NCI-H774 (cell line): Measurements from ENCODE around the gene SEPTIN1.

ENCODE experiments used
- DNase-seq: peaks from one replicate; lab custom pipeline; 2025; lab: John Stamatoyannopoulos, UW

SEPTIN1 gene

DNA sequence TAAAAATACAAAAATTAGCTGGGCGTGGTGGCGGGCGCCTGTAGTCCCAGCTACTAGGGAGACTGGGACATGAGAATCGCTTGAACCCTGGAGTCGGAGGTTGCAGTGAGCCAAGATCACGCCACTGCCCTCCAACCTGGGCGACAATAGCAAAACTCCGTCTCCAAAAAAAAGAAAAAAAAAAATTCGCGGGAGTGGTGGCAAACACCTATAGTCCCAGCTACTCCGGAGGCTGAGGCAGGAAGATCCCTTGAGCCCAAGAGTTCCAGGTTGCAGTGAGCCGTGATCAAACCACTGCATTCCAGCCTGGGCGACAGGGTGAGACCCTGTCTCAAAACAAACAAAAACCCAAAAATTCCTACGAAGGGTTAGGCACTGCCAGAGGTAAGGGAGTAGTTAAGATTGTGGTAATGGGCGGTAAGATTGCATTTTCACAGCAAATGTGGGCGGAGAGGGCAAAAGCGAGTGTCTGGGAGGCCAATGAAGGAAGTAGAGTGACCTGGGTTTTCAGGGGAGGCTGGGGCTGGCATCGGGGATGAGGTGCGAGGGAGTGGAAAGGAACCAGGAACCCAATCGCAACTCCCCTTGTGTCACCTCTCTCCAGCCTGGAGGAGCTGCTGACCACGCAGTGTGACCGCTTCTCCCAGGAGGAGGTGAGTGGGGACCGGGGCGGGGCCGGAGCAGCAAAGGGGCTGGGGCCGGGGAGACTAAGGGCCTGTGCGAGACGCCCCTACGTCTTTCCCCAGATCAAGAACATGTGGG lies 5.1 kb downstream of the SEPTIN1 start:
- DNase-seq: no peak

DNA sequence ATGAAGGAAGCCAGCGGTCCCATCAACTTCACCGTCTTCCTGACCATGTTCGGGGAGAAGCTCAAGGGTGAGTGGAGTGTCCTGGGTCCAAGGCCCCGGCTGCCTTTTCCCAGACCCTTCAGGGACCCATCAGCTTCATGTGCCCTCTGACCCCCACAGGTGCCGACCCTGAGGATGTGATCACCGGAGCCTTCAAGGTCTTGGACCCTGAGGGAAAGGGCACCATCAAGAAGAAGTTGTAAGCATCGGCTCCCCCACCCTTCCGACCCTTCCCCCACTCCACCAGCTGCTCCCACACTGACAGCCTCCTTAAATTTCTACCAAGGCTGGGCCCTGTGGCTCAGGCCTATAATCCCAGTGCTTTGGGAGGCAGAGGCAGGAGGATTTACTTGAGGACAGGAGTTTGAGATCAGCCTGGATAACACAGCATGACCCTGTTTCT lies 5.9 kb downstream of the SEPTIN1 start:
- DNase-seq: no peak

DNA sequence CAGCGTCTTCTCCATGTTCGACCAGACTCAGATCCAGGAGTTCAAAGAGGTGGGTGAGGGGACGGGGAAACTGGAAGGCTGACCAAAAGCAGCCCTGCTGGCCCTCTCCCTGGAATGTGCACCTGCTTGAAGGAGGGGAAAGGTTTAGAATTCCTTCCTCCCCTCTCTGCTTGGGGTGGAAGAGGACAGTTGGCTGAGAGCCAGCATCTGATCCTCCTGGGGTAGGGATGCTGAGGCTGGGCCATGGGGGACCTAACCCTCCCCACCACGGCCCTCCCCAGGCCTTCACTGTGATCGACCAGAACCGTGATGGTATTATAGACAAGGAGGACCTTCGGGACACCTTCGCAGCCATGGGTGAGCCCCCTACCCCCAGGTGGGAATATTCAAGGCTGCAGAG lies 6.5 kb downstream of the SEPTIN1 start:
- DNase-seq: no peak

DNA sequence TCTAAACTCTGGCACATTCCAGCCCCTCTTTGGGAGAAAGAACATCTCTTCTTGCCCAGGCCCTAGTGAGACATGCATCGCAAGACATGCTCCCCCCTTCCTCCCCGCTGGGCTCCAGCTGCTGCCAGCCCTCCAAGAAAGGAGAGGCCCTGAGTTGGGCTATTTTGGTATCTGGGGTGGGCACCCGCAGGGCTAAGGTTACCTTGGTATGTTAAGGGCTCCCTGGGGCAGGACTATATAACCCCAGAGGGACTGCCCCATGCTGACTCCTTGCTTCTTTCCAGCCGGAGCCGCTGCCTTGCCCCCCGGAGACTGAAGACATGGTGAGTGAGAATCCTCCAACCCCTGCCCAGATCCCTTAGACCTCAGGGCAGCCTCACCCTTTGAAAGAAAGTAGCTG lies 7.8 kb downstream of the SEPTIN1 start, which contains the start of gene MYL11:
MYL11 (plus strand) TSS at position 265 of the 400 bp plus-strand sequence; CDS start at position 321, 56 bp downstream.
- no peak for DNase-seq

DNA sequence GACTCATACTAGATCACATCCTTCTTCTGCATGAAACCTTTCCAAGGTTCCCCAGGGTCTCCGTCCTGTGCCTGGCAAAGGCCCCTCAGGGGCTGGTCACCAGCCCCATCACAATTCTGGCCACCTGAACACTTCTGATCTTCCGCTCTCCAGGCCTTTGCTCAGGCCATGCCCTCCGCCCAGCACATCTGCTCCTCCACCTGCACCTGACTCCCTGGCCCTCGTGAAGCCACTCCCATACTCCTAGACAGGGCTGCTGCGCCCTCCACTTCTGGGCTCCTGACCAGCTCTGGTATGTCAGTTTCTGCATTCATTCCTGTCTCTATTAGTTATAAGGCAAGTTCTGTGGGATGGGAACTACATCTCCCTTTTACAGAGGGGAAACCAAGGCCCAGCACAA lies 9.6 kb downstream of the SEPTIN1 start:
- no peak for DNase-seq

DNA sequence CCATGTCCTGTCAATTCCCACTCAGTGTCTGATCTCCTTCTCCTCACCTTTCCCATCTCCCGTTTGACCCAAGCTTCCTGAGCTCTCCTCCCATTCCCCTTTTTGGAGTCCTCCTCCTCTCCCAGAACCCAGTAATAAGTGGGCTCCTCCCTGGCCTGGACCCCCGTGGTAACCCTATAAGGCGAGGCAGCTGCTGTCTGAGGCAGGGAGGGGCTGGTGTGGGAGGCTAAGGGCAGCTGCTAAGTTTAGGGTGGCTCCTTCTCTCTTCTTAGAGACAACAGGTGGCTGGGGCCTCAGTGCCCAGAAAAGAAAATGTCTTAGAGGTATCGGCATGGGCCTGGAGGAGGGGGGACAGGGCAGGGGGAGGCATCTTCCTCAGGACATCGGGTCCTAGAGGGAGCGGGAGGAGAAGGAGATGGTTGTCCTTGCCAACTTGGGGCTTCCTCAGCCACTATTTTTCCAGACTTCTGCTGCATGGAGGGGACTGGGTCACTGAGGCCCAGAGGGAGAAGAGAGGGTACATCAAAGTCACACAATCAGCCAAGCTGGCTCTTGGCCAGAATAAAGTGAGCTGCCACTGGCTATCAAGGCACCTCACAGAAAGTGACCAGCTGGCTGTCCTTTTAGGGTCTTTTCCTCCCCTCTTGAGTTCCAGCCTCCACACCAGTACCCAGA lies 10.2 kb downstream of the SEPTIN1 start:
- DNase-seq: no peak

DNA sequence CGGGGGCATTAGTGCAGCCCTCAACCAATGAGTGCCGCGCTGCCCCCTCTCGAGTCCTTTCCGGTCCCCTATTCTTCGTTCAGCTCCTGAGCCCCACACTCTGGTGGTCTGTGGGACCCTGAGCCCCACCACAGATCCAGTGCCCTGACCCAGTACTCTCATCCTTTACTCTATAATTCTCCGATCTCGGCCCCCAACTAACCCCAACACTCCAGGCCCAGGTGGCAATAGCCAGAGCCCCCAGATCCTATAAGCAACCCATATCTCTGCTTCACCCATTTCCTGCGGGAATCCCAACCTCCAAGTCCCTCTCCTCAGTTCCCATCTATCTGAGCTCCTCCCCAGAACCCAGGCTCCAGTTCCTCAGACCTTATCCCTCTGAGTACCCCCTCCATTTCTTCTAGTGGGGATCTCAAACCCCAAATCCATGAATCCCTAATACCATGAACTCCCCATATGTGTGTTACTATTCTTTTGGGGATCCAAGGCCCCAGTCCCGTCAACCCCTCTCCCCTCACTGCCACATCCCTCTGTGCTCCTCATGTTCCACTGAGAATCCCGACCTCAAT lies 11.0 kb downstream of the SEPTIN1 start:
- DNase-seq: no peak

DNA sequence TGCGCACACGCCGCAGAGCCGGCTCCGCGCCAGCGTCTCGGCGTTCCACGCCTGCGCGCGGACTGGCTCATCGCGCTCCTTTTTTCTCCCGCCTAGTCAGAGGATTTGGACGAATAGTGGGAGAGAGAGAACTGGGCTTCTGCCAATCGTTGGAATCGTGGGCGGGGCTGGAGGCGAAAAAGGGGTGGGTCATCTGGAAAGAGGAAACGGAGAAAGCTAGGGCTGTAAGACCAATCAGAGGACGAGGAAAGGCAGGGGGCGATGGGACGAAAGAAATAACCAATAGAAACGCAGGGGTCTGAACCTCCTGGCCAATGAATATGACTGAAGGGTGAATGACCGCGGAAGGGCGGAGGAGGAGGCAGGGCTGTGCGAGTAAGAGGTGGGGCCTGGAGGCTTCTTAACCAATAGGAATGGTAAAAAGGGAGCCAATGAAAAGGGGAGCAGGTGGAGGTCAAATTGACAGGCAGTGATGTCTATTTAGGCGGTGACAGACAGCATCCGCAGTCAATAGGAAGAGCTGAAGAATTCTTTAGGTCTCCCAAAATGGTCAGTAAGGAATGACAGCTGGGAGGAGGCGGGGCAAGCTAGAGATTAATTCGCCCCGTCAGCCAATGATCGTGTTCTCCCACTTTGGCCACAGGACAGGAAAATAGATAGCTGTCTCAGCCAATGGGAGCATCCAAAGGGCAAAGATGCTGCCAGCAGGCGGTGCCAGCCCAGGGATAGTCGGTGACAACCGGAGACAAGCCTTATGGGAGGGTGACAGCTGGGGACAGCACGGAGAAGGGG lies 11.7 kb downstream of the SEPTIN1 start, which contains the start of gene TBC1D10B:
TBC1D10B (minus strand) TSS at position 39 of the 792 bp plus-strand sequence. CDS start 311 bp downstream, outside the sequence.
- DNase-seq: peak; percentile 100

DNA sequence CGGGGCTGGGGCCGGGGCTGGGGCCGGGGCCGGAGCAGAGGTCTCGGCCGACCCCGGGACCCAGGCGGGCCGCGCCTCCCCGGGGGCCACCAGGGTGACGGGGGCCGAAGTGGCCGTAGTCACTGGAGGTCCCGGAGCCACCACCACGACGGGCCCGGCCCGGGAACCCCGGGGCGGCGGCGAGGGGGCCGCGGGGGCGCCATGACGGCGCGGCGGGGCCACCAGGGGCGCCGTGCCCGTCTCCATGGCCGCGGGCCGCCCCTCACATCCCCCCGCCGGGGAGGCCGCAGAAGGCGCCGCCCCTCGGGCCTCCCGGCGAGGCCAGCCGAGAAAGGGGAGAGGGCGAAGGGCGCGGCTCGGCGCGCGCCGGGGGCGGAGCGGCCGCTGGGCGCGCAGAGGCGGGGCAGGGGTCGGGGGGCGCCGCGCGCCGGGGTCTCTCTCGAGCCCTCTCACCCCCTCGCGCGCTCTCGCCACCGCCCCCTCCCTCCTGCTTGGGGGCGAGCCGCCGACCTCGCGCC lies 12.4 kb downstream of the SEPTIN1 start:
- no peak for DNase-seq

DNA sequence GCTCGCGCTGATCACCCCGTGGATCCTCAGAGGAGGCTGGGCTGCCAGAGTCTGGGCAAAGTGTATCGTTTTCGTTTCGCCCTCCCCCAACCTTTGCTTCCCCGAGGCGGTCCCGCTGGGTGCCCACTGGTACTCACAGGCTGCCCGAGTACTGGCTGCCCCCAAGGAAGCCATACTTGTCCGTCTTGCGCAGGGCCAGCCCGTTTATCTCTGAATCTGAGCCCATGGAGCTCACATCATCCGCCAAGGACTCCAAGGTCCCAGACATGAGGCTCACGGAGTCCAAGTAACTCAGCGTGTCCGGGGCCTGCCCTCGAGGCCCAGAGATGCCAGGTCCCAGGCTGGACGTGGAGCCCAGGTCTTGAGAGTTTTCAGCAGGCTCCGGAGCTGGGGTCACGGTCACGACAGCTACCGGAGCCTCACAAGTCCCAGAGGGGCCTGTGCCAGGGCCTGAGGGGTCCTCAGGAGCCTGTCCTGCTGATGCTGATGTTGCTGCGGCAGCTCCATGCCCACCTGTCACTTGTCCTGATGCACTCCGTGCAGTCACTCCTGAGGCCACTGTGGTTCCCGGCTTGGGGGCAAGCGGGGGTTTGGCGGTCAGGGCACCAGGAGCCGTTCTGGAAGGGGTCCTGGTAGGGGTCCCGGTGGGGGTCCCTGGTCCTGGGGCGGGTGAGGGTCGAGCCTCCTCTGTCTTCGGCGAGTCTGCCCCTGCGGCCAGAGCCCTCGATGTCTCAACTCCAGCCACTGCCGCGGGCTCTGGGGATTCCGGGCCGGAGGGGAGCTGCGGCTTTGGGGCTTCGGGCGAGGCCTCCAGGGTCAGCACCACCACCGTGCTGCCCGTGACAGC lies 13.0 kb downstream of the SEPTIN1 start:
- no peak for DNase-seq

DNA sequence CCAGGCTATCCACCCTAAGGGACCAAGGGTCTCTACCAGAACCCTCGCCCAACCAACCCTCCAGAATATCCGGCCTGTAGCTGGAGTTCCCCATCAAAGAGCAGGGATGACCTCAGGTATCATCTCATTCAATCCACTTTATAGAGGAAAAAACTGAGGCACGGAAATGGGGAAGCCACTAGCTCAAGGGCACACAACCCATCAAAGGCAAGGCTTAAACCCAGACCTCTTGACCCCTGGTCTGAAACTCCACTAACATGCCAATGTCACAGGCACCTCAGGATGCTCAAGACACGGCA lies 13.6 kb downstream of the SEPTIN1 start:
- no peak for DNase-seq

DNA sequence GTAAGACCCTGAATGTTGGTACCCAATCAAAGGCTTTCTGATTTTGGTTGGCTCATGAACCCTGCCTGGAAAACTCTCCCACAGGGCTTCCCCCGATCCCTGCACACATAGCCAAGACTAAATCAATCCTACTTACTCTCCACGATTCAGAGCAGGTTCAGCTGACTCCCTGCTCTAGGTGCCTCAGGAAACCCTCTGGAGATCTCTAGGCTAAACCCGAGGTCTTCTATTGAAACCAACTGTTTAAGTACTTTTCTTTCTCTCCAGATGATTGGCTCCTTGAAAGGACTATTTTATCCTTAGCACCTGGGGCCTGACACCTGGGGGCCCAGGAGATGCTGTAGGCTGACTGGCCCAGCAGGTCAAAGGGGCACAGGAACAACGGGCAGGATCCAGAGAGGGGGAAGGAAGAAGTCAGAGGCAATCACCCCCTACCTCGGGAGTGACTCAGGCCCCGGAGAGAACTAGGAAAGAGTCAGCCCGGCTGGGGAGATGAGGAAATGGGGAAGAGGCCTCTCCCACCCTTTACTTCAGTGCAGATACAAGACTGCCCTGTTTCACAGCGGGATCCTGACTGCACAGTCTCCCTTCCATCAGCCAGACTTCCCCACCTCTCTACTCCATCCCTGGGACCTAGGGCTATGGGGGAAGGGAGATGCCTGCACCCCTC lies 14.1 kb downstream of the SEPTIN1 start:
- no peak for DNase-seq

DNA sequence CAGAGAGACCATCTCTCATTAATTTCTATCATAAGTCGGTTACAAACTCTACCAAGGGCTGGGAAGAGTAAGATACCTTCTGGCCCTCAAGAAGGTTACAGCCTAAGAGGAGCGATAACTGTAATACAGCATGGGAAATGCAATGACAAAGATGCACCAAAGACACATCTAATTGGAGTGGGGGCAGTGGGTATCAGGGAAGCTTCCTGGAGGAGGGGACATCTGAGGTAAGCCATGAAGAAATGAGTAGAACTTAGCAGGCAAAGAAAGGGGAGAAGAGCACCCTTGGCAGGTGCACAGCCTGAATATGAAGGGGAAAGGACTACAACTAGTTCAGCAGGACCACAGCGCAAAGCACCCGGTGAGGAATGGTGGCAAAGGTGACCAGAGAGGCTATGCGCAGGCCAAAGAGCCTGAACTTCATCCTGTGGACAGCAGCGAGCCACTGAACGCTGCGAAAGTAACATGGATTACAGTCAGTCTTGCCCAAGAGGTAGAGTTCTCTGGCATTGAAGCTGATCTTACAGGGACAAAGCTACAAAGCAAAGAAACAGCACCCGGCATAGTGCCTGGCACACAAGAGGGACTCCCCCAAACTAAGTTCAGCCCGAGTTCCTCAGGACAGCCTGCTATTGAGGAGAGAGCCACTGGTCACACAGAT lies 14.9 kb downstream of the SEPTIN1 start:
- no peak for DNase-seq

DNA sequence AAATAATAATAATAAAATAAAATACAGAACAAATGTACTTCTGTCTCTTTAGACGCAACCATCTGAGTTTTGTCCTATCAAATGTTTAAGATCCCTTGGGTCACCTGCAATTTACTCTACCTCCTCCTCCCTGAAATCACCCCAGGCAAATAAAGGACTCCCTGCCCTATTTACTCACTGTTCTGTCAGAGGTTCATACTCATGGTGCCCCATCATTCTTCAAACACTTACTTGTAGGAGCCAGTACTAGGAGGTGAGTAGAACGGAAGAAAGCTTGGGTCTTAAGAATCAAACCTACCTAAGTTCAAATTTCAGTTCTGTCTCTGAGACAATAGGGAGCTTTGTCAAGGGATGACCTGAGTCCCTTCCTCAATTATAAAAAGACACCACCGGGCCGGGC lies 15.8 kb downstream of the SEPTIN1 start:
- DNase-seq: no peak

DNA sequence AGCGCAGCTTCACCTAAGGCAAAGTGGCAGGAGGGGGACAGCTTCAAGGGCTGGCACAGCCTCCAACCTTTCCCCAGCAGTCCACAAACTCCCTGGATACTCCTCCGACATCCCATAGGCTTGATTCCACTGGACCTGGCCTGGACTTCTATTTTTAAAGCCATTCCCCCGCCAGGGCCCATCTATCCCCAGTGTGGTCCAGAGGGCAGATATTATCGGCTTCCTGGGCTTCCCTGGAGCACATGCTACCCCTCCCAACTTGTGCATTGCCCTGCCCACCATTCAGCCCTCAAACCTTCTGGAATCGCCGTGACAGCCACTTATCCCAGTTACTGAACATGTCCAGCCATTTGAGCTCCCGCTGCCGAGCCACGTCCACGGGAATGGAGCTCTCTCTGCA lies 17.2 kb downstream of the SEPTIN1 start:
- DNase-seq: no peak

DNA sequence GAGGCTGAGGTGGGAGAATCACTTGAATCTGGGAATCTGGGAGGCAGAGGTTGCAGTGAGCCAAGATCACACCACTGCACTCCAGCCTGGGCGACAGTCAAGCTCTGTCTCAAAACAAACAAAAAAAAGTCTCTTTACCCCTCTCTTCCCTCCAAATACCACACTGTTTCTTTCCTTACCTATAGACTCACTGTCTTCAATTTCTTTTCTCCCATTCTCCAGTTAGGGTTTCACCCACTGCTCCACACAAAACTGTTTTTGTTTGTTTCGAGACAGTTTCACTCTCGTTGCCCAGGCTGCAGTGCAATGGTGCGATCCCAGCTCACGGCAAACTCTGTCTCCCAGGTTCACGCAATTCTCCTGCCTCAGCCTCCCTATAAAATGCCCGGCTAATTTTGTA lies 21.2 kb downstream of the SEPTIN1 start:
- DNase-seq: no peak

DNA sequence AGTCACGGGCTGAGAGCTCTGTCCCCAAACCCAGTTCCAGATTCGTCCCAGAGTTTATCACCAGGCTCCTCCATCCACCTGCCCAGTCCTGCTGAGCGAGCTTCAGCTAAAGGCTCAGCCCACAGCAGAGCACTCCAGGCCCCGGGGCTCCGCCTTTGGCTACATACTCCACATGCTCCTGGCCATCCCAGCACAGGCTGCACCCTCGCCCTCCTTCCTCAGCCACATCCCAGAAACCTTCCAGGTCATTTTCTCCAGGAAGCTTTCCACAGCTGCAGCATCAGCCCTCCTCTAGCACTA lies 22.5 kb downstream of the SEPTIN1 start:
- DNase-seq: no peak

DNA sequence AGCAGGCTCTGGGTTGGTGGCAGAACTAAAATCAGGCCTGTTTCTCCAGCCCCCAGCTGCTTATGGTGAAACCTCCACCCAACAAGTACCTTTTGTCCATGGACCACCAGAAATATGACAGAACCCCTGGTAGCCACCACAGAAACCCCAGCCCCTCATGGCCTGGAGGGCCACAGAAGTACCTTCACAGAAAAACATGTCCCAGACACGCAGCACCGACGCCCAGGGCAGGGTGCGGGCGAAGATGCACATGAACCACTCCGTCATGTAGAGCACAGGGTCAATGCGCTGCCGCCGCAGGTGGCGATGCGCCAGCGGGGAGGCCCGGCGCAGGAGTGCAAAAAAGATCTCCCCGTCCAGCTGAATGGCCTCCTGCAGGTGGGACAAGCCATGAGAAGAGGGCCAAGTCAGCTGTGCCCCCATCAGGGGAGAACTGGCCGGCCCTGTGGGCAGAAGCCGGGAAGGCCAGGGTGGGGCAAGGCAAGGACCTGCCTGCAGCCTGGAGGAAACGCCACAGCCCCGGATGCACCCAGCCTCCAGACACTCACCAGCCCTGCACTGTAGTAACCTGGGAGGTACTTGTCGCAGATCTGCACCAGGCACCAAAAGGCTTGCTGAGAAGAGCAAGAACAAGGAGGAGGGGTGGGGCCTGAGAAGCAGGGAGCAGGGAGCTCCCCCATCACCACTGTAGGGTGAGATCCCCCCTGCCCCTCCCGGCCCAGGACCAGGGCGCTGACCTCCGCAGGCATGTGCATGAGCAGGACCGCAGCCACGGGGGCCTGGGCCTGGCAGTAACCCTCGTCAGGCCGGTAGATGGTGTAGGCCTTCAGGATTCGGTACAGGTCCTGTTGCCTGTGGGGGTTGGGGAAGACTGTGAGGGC lies 23.1 kb downstream of the SEPTIN1 start:
- DNase-seq: no peak

DNA sequence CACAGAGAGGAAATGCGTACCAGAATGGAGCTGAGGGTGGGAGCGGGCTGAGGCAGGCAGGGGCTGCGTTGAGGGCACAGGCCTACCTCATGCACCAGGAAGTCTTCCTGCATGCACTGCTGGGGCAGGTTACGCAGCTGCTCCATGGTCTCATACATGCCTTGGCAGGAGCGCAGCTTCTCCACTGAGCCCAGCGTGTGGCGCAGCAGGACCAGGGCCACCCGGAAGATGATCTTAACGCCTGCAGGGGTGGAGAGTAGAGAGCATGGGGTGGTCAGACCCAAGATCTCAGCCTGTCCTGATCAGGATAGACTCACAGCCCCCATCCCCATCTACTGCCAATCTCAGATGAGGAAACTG lies 23.8 kb downstream of the SEPTIN1 start:
- DNase-seq: no peak
